GM12801 (cell line): ENCODE measurements around the gene ITGA3.

Experiments used
- TF ChIP-seq, protein P1 (sequence below): IDR thresholded peaks from one replicate; pipeline ENCODE4 v1.5.1; 2011; ENCODE audit warnings: control low read depth; ENCODE audit not compliant: insufficient read length; ENCODE audit errors: extremely low read depth

ITGA3 gene

DNA sequence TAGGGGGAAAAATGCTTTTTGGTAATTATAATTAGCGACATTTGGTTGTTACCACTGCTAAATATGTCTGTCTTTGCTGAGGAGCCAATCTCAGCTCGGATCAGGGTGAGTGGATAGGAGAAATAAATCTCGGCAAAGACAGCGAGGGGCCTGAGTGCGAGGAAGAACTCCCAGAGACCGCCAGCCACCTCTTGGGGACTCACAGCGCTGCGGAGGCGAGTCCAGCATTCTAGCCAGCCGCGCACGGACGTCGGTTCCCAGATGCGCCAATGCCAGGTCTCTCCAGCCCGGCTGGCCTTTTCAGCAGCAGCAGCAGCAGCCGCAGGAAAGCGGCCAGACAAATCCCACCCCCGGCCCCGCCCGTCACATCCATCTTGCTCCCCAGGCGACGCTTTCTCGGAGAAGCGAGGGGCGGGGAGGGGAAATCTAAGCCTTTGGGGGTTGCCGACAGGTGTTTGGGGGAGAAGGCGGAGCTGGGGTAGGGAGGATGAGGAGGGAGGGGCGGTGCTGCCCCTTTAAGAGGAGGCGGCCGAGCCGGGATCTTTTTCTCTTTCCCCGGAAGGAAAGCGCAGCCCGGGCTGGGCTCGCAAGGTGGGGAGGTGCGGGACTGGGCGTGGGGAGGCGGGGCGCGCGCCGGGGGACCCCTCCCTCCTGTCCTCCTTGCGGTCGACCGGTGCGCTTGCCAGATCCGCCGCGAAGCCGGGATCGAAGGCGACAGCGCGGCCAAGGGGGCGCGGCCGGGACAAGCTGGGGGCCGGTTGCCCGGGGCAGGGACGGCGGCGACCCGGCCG, at the start of gene ITGA3:
Gene ITGA3 (plus strand): TSS at position 685 of the 791 bp plus-strand sequence. CDS start 330 bp downstream, outside the sequence.
- TF ChIP-seq, protein P1, sequence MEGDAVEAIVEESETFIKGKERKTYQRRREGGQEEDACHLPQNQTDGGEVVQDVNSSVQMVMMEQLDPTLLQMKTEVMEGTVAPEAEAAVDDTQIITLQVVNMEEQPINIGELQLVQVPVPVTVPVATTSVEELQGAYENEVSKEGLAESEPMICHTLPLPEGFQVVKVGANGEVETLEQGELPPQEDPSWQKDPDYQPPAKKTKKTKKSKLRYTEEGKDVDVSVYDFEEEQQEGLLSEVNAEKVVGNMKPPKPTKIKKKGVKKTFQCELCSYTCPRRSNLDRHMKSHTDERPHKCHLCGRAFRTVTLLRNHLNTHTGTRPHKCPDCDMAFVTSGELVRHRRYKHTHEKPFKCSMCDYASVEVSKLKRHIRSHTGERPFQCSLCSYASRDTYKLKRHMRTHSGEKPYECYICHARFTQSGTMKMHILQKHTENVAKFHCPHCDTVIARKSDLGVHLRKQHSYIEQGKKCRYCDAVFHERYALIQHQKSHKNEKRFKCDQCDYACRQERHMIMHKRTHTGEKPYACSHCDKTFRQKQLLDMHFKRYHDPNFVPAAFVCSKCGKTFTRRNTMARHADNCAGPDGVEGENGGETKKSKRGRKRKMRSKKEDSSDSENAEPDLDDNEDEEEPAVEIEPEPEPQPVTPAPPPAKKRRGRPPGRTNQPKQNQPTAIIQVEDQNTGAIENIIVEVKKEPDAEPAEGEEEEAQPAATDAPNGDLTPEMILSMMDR: no peak

- TF ChIP-seq, protein P1: no peak
Measured at GRCh38 chr17:50009282-50009681, 46.6 kb upstream of the ITGA3 start.

GRCh38 chr17:50013079-50013478, 42.8 kb upstream of the ITGA3 start:
- TF ChIP-seq, protein P1: no peak

- TF ChIP-seq, protein P1: no peak
Measured at GRCh38 chr17:50014471-50015088, 41.3 kb upstream of the ITGA3 start.

DNA sequence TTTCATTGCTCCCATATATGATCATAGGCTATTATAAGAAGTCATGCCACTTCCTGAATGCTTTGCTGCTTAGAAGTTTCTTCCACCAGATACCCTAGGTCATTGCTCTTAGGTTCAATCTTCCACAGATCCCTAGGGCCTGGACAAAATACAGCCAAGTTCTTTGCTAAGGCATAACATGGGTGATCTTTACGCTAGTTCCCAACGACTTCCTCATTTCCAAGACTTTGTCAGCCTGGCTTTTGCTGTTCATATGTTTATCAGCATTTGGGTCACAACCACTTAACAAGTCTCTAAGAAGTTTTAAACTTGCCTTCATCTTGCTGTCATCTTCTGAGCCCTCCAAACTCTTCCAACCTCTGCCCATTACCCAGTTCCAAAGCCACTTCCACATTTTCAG, 40.8 kb upstream of the ITGA3 start:
- TF ChIP-seq, protein P1: no peak

GRCh38 chr17:50018909-50019308, 37.0 kb upstream of the ITGA3 start:
- TF ChIP-seq, protein P1: no peak

GRCh38 chr17:50020841-50021599, 34.9 kb upstream of the ITGA3 start:
- TF ChIP-seq, protein P1: no peak
